ENCODE data around the gene U2AF1L4.

GRCh38 chr19:35780058-35780457 is 34.8 kb upstream of the U2AF1L4 start:
- TF ChIP-seq POLR2A (IDR thresholded peaks at IDR 0.05): no peak
- TF ChIP-seq POLR2AphosphoS5 (IDR thresholded peaks at IDR 0.05): no peak

Measured in sigmoid colon (tissue), 4 donors.